ENCODE measurements around the gene MCF2L. TPM values are rescaled to one million over a fixed set of nuclear protein-coding genes. Genes with fewer than 3 reads are reported as not detected.

MCF2L gene
- total RNA-seq, 1 donor from 2014 or later: under 0.01 TPM

DNA sequence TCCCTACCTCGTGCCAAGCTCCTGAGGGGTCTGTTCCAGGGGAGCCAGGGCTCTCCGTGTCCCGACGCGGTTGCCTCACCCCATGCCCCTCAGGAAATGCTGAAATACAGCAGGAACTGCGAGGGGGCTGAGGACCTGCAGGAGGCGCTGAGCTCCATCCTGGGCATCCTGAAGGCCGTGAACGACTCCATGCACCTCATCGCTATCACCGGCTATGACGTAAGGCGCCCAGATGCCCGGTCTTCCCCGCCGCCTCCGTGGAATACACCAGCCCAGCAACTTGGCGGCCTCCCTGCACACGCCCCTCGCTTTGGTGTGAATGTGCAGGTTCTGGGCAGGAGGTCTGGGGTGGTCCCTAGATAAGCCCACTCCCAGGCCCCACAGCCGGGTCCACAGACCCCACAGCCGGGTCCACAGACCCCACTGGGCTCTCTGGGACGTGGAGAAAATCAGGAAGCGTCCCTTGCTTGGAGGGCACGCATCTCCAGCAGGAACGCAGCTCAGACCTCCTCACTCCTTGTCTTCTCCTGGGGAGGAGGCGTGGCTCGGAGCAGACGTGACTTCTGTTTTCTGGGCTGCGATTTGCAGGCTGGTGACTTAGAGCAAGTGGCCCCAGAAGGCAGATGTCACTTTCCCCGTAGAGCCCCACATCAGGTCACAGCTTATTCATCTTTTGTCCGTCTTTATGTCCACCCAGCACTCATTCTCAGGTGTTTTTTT, 117.2 kb downstream of the MCF2L start:
- Histone ChIP-seq H3K4me3 (ENCODE audit: low read depth, low read length) (no peak overlapping the region), H3K36me3 (ENCODE audit: control insufficient read depth, insufficient read depth, low read length) (no peaks in the 10 kb centered on the region), H3K27me3 (ENCODE audit: control insufficient read depth, insufficient read depth, low read length) (no peaks in the 10 kb centered on the region)
- DNase-seq (ENCODE audit: low read depth) (no peak), FAIRE-seq (no peak)
- TF ChIP-seq, protein P1, sequence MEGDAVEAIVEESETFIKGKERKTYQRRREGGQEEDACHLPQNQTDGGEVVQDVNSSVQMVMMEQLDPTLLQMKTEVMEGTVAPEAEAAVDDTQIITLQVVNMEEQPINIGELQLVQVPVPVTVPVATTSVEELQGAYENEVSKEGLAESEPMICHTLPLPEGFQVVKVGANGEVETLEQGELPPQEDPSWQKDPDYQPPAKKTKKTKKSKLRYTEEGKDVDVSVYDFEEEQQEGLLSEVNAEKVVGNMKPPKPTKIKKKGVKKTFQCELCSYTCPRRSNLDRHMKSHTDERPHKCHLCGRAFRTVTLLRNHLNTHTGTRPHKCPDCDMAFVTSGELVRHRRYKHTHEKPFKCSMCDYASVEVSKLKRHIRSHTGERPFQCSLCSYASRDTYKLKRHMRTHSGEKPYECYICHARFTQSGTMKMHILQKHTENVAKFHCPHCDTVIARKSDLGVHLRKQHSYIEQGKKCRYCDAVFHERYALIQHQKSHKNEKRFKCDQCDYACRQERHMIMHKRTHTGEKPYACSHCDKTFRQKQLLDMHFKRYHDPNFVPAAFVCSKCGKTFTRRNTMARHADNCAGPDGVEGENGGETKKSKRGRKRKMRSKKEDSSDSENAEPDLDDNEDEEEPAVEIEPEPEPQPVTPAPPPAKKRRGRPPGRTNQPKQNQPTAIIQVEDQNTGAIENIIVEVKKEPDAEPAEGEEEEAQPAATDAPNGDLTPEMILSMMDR (IDR thresholded peaks at IDR 0.05; ENCODE audit: insufficient read depth, low read length, severe bottlenecking): no peak

DNA sequence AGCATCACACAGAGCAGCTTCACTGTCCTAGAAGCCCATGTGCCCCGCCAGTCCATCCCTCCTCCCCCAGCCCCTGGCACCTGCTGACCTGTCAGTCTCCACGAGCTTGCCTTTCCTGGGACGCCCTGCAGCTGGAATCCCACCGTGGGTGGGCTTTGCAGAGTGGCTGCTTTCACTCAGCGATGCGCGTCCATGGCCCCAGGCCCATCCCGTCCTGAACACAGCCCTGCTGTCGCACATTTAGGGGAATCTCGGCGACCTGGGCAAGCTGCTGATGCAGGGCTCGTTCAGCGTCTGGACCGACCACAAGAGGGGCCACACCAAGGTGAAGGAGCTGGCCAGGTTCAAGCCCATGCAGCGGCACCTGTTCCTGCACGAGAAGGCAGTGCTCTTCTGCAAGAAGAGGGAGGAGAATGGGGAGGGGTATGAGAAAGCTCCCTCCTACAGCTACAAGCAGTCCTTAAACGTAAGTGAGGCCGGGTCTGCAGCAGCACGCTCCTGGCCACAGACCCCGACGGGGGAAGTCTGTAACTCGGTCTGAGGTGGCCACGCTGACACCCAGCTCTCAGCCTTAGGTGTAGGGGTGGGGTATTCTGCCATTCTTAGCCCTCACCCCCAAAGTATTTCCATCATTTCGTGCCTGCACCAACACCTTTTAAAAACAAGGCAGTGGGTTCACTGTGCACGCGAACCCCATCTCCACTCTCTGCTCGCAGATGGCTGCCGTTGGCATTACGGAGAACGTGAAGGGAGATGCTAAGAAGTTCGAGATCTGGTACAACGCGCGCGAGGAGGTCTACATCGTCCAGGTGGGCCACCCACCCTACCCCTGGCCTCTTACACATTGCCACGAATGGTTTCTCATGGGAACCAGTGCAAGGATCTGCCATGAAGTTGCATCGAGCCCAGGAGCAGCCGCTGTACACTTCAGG, 118.2 kb downstream of the MCF2L start:
- no peak for DNase-seq (ENCODE audit: low read depth)
- H3K36me3 ChIP-seq (ENCODE audit: control insufficient read depth, insufficient read depth, low read length): no peaks in the 10 kb centered on the region
- no peaks in the 10 kb centered on the region for H3K27me3 ChIP-seq (ENCODE audit: control insufficient read depth, insufficient read depth, low read length)
- TF ChIP-seq, protein P1 (IDR thresholded peaks at IDR 0.05; ENCODE audit: insufficient read depth, low read length, severe bottlenecking): no peak
- no peak overlapping the region for H3K4me3 ChIP-seq (ENCODE audit: low read depth, low read length)
- no peak for FAIRE-seq

DNA sequence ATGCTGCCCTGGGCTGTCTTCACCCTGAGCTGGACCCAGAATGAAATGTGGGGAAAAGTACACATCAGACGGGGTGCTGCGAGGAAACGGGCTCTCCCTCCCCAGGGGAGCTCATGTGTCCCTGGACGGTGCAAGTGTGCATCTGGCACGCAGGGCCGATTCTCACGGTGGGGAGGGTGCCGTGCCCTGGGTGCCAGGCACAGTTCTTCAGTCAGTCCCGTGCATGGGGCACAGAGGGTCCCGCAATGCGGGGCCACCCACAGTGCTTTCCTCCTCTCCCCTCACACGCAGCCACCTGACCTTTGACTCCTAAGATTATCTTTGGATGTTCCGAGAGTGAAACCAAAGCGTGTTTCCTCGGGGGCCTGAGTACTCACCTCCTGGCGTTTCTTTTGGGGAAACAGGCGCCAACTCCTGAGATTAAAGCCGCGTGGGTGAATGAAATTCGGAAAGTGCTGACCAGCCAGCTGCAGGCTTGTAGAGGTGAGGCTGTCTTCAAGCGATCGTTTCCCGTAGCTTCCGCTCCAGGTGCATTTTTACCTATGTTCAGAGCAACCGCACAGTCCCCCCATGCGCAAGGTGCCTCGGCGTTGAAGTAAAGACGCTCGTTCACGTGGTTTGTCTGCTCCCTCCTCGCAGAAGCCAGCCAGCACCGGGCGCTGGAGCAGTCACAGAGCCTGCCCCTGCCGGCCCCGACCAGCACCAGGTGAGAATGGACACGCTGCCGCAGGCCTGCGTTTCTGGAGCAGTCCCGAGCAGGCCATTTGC, 119.1 kb downstream of the MCF2L start:
- Histone ChIP-seq H3K36me3 (ENCODE audit: control insufficient read depth, insufficient read depth, low read length) (no peaks in the 10 kb centered on the region), H3K27me3 (ENCODE audit: control insufficient read depth, insufficient read depth, low read length) (no peaks in the 10 kb centered on the region), H3K4me3 (ENCODE audit: low read depth, low read length) (no peak overlapping the region)
- FAIRE-seq (no peak), DNase-seq (ENCODE audit: low read depth) (no peak)
- TF ChIP-seq, protein P1 (IDR thresholded peaks at IDR 0.05; ENCODE audit: insufficient read depth, low read length, severe bottlenecking): no peak

DNA sequence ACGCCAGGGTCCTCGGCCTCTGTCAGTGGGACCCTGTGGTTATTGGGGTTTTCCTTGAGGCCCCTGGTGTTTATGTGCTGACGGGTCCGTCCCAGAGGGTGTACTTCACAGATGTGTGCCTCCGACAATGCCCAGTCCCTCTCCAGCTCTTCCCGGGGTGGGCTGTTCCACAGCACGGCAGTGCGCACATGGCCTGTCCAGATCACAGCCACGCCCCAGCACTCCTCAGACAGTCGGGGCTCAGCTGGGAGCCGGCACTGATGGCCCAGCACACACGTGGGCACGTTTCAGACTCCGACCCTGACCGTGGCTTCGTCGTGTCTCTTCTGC, 119.6 kb downstream of the MCF2L start:
- no peaks in the 10 kb centered on the region for H3K36me3 ChIP-seq (ENCODE audit: control insufficient read depth, insufficient read depth, low read length)
- H3K27me3 ChIP-seq (ENCODE audit: control insufficient read depth, insufficient read depth, low read length): no peaks in the 10 kb centered on the region

DNA sequence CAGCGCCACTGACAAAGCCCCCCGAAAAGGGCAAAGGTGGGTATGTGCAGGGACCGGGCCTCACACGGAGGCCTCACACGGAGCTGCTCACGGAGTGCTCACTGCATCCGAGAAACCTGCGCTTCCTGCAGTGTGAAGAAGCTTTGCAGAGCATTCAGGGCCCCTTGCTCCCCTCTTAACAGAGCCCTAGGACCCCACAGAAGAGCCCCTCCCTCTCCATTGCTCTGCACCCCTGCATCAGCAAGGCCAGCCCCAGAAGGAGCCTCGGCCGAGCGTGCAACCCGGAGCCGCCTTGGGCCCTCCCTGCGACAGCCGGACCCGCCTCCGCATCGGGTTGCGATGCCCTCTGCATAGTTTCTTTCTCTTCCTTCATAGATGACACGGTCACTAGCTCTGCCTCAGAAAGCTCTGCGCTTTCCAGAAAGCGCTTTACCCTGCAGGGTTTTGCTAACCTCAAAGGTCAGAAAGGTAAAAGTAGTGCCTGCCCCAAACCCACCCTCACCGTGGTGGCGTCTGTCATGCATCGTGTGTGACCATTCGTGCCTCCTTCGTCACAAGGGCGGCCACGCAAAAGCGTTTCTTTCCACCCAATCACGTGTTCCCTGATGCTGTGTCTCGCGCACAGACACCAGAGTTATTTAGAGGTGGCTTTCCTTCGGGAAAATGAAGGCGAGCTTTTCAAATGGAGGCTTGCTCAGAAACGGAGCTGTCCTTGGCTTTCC, 120.8 kb downstream of the MCF2L start:
- Histone ChIP-seq H3K4me3 (ENCODE audit: low read depth, low read length) (no peak overlapping the region), H3K27me3 (ENCODE audit: control insufficient read depth, insufficient read depth, low read length) (no peaks in the 10 kb centered on the region), H3K36me3 (ENCODE audit: control insufficient read depth, insufficient read depth, low read length) (no peaks in the 10 kb centered on the region)
- FAIRE-seq (no peak), DNase-seq (ENCODE audit: low read depth) (no peak)
- TF ChIP-seq, protein P1 (IDR thresholded peaks at IDR 0.05; ENCODE audit: insufficient read depth, low read length, severe bottlenecking): no peak

More for the DNA sequence above, 119.6 kb downstream of the MCF2L start:
- DNase-seq (ENCODE audit: low read depth) (no peak), FAIRE-seq (no peak)
- no peak overlapping the region for H3K4me3 ChIP-seq (ENCODE audit: low read depth, low read length)
- TF ChIP-seq, protein P1 (IDR thresholded peaks at IDR 0.05; ENCODE audit: insufficient read depth, low read length, severe bottlenecking): no peak
